HEK293T (cell line): ENCODE measurements around the gene MTF2.

Source experiments
- BHLHE40 ChIP-seq: fragments of 450-650 bp; IDR thresholded peaks from 2 replicates; pipeline ENCODE4 v1.6.1; 2016; ENCODE audit warnings: mild to moderate bottlenecking, moderate library complexity, borderline replicate concordance
- CTBP1 ChIP-seq: fragments of 450-650 bp; IDR thresholded peaks from 2 replicates; pipeline ENCODE4 v1.6.1; 2016; ENCODE audit warnings: borderline replicate concordance
- HDGF ChIP-seq: fragments of 450-650 bp; IDR thresholded peaks from 2 replicates; pipeline ENCODE4 v1.6.1; 2017; ENCODE audit warnings: antibody characterized with exemption, borderline replicate concordance
- L3MBTL2 ChIP-seq: fragments of 450-650 bp; conservative IDR thresholded peaks from 2 replicates; pipeline ENCODE4 v1.6.1; 2016; ENCODE audit warnings: mild to moderate bottlenecking
- PKNOX1 ChIP-seq: fragments of 450-650 bp; IDR thresholded peaks from 2 replicates; pipeline ENCODE4 v1.6.1; 2016
- SP1 ChIP-seq: fragments of 450-650 bp; IDR thresholded peaks from 2 replicates; pipeline ENCODE4 v1.6.1; 2017
- TARDBP ChIP-seq: fragments of 450-650 bp; IDR thresholded peaks from 2 replicates; pipeline ENCODE4 v1.6.1; 2016

GRCh38 chr1:93151474-93151873 is 72.4 kb downstream of the MTF2 start:
- TF ChIP-seq TARDBP (no peak), L3MBTL2 (no peak), BHLHE40 (no peak), CTBP1 (no peak), SP1 (no peak), HDGF (no peak), PKNOX1 (no peak)
